HG03095 (cell line): ENCODE data around the gene LGALS9C.
"Not testable (repeated sequence)": the region's sequence is repeated elsewhere in the genome, so short reads cannot be mapped to it uniquely, and the experiment has no call there.

Experiments
- ATAC-seq: cut with Tn5 transposase; IDR thresholded peaks from one replicate; pipeline ENCODE4 v1.9.1; 2021; ENCODE audit warnings: moderate library complexity; ENCODE audit not compliant: unreplicated experiment

The LGALS9C gene

DNA sequence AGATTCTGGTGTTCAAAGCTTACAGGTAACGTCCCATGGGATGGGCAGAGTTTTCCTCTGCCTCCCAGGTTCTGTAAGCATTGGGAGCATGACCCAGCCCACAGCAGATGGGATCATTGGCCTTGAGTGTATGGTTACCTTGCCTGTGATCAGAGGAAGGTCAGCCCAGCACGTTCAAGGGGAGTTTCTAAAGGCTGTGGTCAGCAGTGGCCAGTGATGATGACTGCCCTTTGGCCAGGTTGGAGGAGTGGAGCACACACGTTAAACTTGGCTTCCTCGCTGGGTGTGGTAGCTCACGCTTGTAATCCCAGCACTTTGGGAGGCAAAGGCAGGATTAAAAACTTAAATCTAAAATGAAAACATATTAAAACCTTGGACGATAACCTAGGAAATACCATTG lies 51.8 kb downstream of the LGALS9C start:
- not testable (repeated sequence) for ATAC-seq

DNA sequence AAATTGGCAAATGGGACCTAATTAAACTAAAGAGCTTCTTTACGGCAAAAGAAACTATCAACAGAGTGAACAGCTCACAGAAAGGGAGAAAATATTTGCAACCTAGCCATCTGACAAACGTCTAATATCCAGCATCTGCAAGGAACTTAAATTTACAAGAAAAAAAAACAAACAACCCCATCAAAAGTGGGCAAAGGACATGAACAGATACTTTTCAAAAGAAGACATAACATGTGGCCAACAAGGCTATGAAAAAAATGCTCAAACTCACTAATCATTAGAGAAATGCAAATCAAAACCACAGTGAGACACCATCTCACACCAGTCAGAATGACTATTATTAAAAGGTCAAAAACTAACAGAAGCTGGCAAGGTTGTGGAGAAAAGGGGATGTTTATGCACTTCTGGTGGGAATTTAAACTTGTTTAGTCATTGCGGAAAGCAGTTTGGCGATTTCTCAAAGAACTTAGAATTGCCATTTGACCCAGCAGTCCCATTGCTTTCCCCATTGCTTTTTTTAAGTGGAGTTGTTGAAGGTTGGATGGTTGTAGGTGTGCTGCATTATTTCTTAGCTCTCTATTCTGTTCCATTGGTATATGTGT lies 52.4 kb downstream of the LGALS9C start:
- not testable (repeated sequence) for ATAC-seq

DNA sequence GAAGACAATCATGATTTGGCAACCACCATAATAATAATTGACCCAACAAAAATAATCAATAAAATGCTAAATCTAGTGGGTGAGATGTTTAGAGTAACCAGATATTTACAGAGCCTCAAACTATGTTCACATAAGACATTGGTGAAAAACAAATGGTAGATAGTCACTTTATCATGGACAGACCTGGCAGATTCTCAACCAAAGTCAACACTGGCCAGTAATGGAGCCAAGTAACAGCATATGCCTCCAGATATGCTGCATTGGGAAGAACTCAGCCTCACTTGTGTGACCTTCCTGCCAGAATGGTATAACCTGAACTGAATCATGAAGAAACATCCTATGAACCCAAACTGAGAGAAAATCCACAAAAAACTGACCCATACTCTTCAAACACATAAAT lies 53.8 kb downstream of the LGALS9C start:
- ATAC-seq: not testable (repeated sequence)

DNA sequence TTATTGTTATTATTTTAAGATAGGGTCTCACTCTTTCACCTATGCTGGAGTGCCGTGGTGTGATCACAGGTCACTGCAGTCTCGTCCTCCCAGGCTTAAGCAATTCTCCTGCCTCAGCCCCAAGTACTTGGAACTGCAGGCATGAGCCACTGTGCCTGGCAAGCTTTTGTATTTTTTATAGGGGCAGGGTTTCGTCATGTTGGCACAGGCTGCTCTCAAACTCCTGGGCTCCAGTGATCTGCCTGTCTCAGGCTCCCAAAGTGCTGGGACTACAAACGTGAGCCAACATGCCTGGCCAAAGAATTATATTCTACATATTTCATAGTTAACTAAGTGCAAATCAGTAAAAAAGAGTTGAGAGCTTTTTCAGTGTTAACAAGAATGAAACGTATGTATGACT lies 65.6 kb downstream of the LGALS9C start:
- ATAC-seq: not testable (repeated sequence)

DNA sequence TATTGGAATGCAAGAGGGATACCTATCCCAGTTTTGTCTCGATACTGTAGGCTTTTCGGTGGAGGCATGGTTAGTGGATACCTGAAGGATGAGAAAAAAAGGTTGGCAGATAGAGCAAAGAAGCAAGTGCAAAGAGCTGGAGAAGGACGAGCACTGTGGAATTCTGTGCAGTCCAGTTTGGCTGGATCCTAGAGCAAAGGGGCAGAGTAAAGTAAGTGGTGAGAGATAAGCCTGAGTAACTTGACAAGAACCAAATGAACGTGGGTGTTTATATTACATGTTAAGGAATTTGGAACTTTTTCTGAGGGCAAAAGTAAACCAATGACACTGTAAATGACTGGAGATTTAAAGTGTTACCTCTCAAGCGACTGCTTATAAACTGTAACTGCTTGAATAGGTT lies 66.3 kb downstream of the LGALS9C start:
- not testable (repeated sequence) for ATAC-seq
